ENCODE data around the gene NR3C1.

Gene NR3C1

GRCh38 chr5:143399616-143400540 lies 3.6 kb downstream of the NR3C1 start:
- H3K79me2 ChIP-seq (ENCODE audit: low read length): peaks cover 86% of the 10 kb centered on the region
- no peaks in the 10 kb centered on the region for H3K27me3 ChIP-seq (replicated peaks; ENCODE audit: insufficient read depth, low read length)
- no peaks in the 10 kb centered on the region for H3K9me3 ChIP-seq (replicated peaks; ENCODE audit: insufficient read depth, low read length)
- H3K9me2 ChIP-seq (replicated peaks; ENCODE audit: insufficient read depth, low read length): no peaks in the 10 kb centered on the region
- TF ChIP-seq EZH2 (optimal IDR thresholded peaks at IDR 0.05; ENCODE audit: low read depth, low read length) (no peak), EZH2phosphoT487 (IDR thresholded peaks at IDR 0.05; ENCODE audit: low read length) (no peak), CTCF (IDR thresholded peaks at IDR 0.05; ENCODE audit: low read length) (no peak)
- H3K27ac ChIP-seq (ENCODE audit: low read length): peak overlapping the region; percentile 91; the same call in 1 of the 2 replicates
- no peak overlapping the region for H2AFZ ChIP-seq (ENCODE audit: low read length)
- no peaks in the 10 kb centered on the region for H3K4me1 ChIP-seq (ENCODE audit: low read length)
- H3K36me3 ChIP-seq (replicated peaks; ENCODE audit: insufficient read depth, low read length): no peaks in the 10 kb centered on the region; the same call in 1 of the 2 replicates
- H3K9ac ChIP-seq (ENCODE audit: low read length): peak overlapping the region; percentile 93
- H3F3A ChIP-seq (ENCODE audit: insufficient read depth, low read length): peaks cover 41% of the 10 kb centered on the region
- no peak for DNase-seq
- H3K4me3 ChIP-seq (ENCODE audit: low read length): peak overlapping the region; percentile 87
- H4K20me1 ChIP-seq (ENCODE audit: insufficient read depth, low read length): no peaks in the 10 kb centered on the region
- peak overlapping the region; percentile 57 for H3K4me2 ChIP-seq (ENCODE audit: low read depth, low read length)

DNA sequence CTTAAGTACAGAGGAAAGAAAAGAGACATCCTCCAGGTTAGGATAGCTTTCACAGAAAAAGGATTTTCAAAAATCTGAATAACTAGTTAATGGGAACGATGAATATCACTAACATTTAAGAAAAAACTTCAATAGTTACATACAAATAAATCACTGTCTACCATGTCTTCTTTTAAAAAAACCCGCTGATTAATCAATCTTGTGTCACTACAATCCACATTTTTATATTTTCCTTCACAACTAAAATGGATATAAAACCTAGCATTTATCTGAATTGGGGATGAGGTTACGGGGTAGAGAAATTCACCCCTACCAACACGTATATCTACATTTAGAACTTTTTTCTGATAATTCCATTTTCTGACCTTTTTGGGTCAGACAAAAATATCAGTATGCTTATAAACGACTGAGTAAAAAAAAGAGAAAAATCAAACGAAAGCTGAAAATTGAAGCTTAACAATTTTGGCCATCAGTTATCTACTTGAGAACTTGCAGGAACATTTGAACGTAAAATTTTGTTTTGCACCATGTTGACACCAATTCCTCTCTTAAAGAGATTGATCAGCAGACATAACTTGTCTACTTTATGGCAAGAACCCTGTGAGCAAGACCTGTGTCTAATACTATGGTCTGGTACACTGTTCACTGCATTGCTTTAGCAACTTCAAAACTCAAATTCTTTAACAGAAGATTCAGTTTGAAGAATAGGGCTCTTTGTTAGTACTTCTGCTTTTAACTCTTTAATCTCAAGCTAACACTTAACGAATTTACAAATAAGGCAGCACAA lies 4.8 kb downstream of the NR3C1 start:
- H4K20me1 ChIP-seq (ENCODE audit: insufficient read depth, low read length): no peaks in the 10 kb centered on the region
- no peak for TF ChIP-seq EZH2 (optimal IDR thresholded peaks at IDR 0.05; ENCODE audit: low read depth, low read length)
- no peak for TF ChIP-seq EZH2phosphoT487 (IDR thresholded peaks at IDR 0.05; ENCODE audit: low read length)
- TF ChIP-seq CTCF (IDR thresholded peaks at IDR 0.05; ENCODE audit: low read length): no peak
- peak overlapping the region; percentile 93 for H3K9ac ChIP-seq (ENCODE audit: low read length)
- peaks cover 33% of the 10 kb centered on the region for H3F3A ChIP-seq (ENCODE audit: insufficient read depth, low read length)
- H3K4me2 ChIP-seq (ENCODE audit: low read depth, low read length): peak overlapping the region; percentile 57
- no peaks in the 10 kb centered on the region for H3K9me3 ChIP-seq (replicated peaks; ENCODE audit: insufficient read depth, low read length)
- DNase-seq: peak; percentile 23
- no peaks in the 10 kb centered on the region for H3K27me3 ChIP-seq (replicated peaks; ENCODE audit: insufficient read depth, low read length)
- H3K27ac ChIP-seq (ENCODE audit: low read length): peak overlapping the region; percentile 91; the same call in 1 of the 2 replicates
- H3K9me2 ChIP-seq (replicated peaks; ENCODE audit: insufficient read depth, low read length): no peaks in the 10 kb centered on the region
- H3K4me3 ChIP-seq (ENCODE audit: low read length): peak overlapping the region; percentile 87
- H2AFZ ChIP-seq (ENCODE audit: low read length): no peak overlapping the region
- H3K4me1 ChIP-seq (ENCODE audit: low read length): no peaks in the 10 kb centered on the region
- no peaks in the 10 kb centered on the region; the same call in 1 of the 2 replicates for H3K36me3 ChIP-seq (replicated peaks; ENCODE audit: insufficient read depth, low read length)
- H3K79me2 ChIP-seq (ENCODE audit: low read length): peaks cover 99% of the 10 kb centered on the region

- Histone ChIP-seq H3K27me3 (replicated peaks; ENCODE audit: insufficient read depth, low read length) (no peaks in the 10 kb centered on the region), H3K4me1 (ENCODE audit: low read length) (no peaks in the 10 kb centered on the region), H3K79me2 (ENCODE audit: low read length) (peaks cover 100% of the 10 kb centered on the region), H3K9ac (ENCODE audit: low read length) (peak overlapping the region; percentile 93), H3K27ac (ENCODE audit: low read length) (peak overlapping the region; percentile 91; the same call in 1 of the 2 replicates), H3K4me3 (ENCODE audit: low read length) (peak overlapping the region; percentile 87), H2AFZ (ENCODE audit: low read length) (no peak overlapping the region), H3K9me3 (replicated peaks; ENCODE audit: insufficient read depth, low read length) (no peaks in the 10 kb centered on the region), H3F3A (ENCODE audit: insufficient read depth, low read length) (peaks cover 29% of the 10 kb centered on the region), H4K20me1 (ENCODE audit: insufficient read depth, low read length) (no peaks in the 10 kb centered on the region), H3K9me2 (replicated peaks; ENCODE audit: insufficient read depth, low read length) (no peaks in the 10 kb centered on the region), H3K36me3 (replicated peaks; ENCODE audit: insufficient read depth, low read length) (no peaks in the 10 kb centered on the region; the same call in 1 of the 2 replicates), H3K4me2 (ENCODE audit: low read depth, low read length) (peak overlapping the region; percentile 57; the same call in 1 of the 2 replicates)
- no peak for TF ChIP-seq CTCF (IDR thresholded peaks at IDR 0.05; ENCODE audit: low read length)
- no peak for TF ChIP-seq EZH2 (optimal IDR thresholded peaks at IDR 0.05; ENCODE audit: low read depth, low read length)
- no peak for TF ChIP-seq EZH2phosphoT487 (IDR thresholded peaks at IDR 0.05; ENCODE audit: low read length)
- DNase-seq: no peak
These were observed 5.5 kb downstream of the NR3C1 start for GRCh38 chr5:143398053-143398355.
